K562 (cell line): ENCODE data around the gene CHST7.
A peak's percentile ranks its signal among the peaks of the same experiment; 100 is the strongest.

ENCODE experiments used
- CHD4 ChIP-seq: fragments of 200-600 bp; sonication (generic); IDR thresholded peaks from 3 replicates; pipeline ENCODE4 v1.6.1; 2012; ENCODE audit warnings: low read depth, mild to moderate bottlenecking, mixed read lengths, low read length, inconsistent platforms; ENCODE audit not compliant: insufficient read depth, insufficient replicate concordance, poor library complexity, severe bottlenecking
- ESRRA ChIP-seq: fragments of 450-650 bp; IDR thresholded peaks from 2 replicates; pipeline ENCODE4 v1.6.1; 2014; ENCODE audit warnings: low read depth, mild to moderate bottlenecking, moderate library complexity, borderline replicate concordance
- JUNB ChIP-seq: fragments of 450-650 bp; formaldehyde crosslinking; conservative IDR thresholded peaks from 2 replicates; pipeline ENCODE4 v1.4.0; 2020; ENCODE audit warnings: mild to moderate bottlenecking
- NFIC ChIP-seq: fragments of 450-650 bp; IDR thresholded peaks from 2 replicates; pipeline ENCODE4 v1.6.1; 2017; ENCODE audit warnings: mild to moderate bottlenecking, inconsistent platforms
- POLR2A ChIP-seq: fragments of 450-650 bp; conservative IDR thresholded peaks from 2 replicates; pipeline ENCODE4 v1.6.1; 2016
- SIX5 ChIP-seq, 2 experiments: IDR thresholded peaks; 2 replicates each; pipeline ENCODE4 v1.6.1; 2011; ENCODE audit warnings: low read length in 2 of 2, borderline replicate concordance in 1 of 2, low read depth in 1 of 2, mild to moderate bottlenecking in 1 of 2, moderate library complexity in 1 of 2; ENCODE audit not compliant: insufficient read depth in 1 of 2
- SMC3 ChIP-seq: conservative IDR thresholded peaks from 2 replicates; pipeline ENCODE4 v1.6.1; 2011; ENCODE audit warnings: low read depth, low read length, improper control_type of control experiment; ENCODE audit not compliant: insufficient read depth
- TAF1 ChIP-seq: IDR thresholded peaks from 2 replicates; pipeline ENCODE4 v1.6.1; 2011; ENCODE audit warnings: mild to moderate bottlenecking, low read length, moderate library complexity; ENCODE audit not compliant: insufficient read depth, control insufficient read depth, severe bottlenecking; ENCODE audit errors: extremely low read depth
- TF ChIP-seq, protein P1 (sequence below), 2 experiments: fragments of 450-650 bp in 1 of 2; sonication (generic) in 1 of 2; formaldehyde crosslinking; conservative IDR thresholded peaks; 2 replicates each; pipeline versions ENCODE4 v1.4.0 to v1.8.1; 2020 to 2022; ENCODE audit warnings: mild to moderate bottlenecking in 1 of 2, missing genetic modification reagents in 1 of 2
- TF ChIP-seq, protein P2 (sequence below): fragments of 450-650 bp; conservative IDR thresholded peaks from 2 replicates; pipeline ENCODE4 v1.6.1; 2016; ENCODE audit warnings: missing genetic modification characterization, low read depth, mild to moderate bottlenecking, control low read depth, missing compliant biosample characterization
- TF ChIP-seq, protein P3 (sequence below), 2 experiments: fragments of 450-650 bp; IDR thresholded peaks; 2 replicates each; pipeline ENCODE4 v1.6.1; 2016; ENCODE audit warnings: mild to moderate bottlenecking in 2 of 2, borderline replicate concordance in 1 of 2, low read depth in 1 of 2, moderate library complexity in 1 of 2
- TF ChIP-seq, protein P4 (sequence below): IDR thresholded peaks from 3 replicates; pipeline ENCODE4 v1.6.1; 2011; ENCODE audit warnings: borderline replicate concordance, mild to moderate bottlenecking; ENCODE audit not compliant: insufficient read length, insufficient read depth
- TF ChIP-seq, protein P5 (sequence below): IDR thresholded peaks from 2 replicates; pipeline ENCODE4 v1.6.1; 2012; ENCODE audit warnings: low read depth, low read length, improper control_type of control experiment, borderline replicate concordance
- TF ChIP-seq, protein P6 (sequence below), 2 experiments: fragments of 450-650 bp in 1 of 2; sonication (generic) in 1 of 2; formaldehyde crosslinking in 1 of 2; IDR thresholded peaks in 1 of 2; conservative IDR thresholded peaks in 1 of 2; 2 replicates each; pipeline versions ENCODE4 v1.6.1 to v1.8.1; 2016 to 2023; ENCODE audit warnings: mild to moderate bottlenecking in 2 of 2, moderate library complexity in 2 of 2, inconsistent platforms in 1 of 2, missing genetic modification reagents in 1 of 2

DNA sequence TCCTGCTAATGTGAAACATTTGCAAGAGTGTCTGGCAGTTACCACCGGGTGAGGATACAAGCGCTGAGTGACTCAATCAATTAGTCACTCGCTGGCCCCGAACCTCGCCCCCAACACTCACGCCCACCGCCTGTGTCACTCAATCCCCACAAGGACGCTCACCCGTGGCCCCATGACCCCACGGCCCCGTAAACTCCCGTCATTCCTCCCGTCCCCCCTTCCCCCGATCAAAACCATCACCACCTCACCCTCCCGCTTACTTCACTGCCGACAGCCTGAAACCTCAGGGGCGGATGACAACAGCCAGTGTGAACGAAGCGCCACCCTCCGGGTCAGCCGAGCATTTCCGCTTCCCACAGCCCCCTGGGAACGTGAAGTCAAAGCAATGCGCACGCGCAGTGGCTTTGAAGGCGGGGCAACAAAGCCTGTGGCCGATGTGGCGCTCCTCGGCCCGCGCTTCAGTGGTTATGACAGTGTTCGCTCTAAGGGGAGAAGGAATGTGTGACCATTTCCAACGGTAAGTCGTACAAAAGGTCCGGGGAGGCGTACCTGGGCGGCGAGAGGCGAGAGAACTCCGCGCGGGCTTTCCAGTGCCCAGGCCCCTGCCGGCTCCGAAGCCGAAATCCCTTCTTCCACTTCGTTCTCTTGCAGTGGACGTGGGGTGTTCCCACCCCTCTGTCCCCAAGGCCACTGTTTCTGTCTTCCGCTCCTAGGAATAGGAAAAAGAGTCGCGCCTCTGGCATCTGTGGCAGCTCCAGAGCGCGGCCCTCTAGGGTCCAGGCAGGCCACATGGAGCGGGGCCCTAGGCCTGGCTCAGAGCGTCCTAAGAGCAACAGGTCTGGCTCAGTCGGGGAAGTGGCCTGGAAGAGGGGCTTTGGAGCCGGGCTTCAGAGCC lies 28.2 kb upstream of the CHST7 start, which contains the start of gene ZNF674:
- peak; percentile 84 for TF ChIP-seq POLR2A
- TF ChIP-seq, protein P1, sequence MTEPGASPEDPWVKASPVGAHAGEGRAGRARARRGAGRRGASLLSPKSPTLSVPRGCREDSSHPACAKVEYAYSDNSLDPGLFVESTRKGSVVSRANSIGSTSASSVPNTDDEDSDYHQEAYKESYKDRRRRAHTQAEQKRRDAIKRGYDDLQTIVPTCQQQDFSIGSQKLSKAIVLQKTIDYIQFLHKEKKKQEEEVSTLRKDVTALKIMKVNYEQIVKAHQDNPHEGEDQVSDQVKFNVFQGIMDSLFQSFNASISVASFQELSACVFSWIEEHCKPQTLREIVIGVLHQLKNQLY (CRISPR knock-in tag; conservative IDR thresholded peaks at IDR 0.05) = no peak
- TF ChIP-seq, protein P2, sequence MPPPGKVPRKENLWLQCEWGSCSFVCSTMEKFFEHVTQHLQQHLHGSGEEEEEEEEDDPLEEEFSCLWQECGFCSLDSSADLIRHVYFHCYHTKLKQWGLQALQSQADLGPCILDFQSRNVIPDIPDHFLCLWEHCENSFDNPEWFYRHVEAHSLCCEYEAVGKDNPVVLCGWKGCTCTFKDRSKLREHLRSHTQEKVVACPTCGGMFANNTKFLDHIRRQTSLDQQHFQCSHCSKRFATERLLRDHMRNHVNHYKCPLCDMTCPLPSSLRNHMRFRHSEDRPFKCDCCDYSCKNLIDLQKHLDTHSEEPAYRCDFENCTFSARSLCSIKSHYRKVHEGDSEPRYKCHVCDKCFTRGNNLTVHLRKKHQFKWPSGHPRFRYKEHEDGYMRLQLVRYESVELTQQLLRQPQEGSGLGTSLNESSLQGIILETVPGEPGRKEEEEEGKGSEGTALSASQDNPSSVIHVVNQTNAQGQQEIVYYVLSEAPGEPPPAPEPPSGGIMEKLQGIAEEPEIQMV (tag) = no peak
- TF ChIP-seq, protein P3, sequence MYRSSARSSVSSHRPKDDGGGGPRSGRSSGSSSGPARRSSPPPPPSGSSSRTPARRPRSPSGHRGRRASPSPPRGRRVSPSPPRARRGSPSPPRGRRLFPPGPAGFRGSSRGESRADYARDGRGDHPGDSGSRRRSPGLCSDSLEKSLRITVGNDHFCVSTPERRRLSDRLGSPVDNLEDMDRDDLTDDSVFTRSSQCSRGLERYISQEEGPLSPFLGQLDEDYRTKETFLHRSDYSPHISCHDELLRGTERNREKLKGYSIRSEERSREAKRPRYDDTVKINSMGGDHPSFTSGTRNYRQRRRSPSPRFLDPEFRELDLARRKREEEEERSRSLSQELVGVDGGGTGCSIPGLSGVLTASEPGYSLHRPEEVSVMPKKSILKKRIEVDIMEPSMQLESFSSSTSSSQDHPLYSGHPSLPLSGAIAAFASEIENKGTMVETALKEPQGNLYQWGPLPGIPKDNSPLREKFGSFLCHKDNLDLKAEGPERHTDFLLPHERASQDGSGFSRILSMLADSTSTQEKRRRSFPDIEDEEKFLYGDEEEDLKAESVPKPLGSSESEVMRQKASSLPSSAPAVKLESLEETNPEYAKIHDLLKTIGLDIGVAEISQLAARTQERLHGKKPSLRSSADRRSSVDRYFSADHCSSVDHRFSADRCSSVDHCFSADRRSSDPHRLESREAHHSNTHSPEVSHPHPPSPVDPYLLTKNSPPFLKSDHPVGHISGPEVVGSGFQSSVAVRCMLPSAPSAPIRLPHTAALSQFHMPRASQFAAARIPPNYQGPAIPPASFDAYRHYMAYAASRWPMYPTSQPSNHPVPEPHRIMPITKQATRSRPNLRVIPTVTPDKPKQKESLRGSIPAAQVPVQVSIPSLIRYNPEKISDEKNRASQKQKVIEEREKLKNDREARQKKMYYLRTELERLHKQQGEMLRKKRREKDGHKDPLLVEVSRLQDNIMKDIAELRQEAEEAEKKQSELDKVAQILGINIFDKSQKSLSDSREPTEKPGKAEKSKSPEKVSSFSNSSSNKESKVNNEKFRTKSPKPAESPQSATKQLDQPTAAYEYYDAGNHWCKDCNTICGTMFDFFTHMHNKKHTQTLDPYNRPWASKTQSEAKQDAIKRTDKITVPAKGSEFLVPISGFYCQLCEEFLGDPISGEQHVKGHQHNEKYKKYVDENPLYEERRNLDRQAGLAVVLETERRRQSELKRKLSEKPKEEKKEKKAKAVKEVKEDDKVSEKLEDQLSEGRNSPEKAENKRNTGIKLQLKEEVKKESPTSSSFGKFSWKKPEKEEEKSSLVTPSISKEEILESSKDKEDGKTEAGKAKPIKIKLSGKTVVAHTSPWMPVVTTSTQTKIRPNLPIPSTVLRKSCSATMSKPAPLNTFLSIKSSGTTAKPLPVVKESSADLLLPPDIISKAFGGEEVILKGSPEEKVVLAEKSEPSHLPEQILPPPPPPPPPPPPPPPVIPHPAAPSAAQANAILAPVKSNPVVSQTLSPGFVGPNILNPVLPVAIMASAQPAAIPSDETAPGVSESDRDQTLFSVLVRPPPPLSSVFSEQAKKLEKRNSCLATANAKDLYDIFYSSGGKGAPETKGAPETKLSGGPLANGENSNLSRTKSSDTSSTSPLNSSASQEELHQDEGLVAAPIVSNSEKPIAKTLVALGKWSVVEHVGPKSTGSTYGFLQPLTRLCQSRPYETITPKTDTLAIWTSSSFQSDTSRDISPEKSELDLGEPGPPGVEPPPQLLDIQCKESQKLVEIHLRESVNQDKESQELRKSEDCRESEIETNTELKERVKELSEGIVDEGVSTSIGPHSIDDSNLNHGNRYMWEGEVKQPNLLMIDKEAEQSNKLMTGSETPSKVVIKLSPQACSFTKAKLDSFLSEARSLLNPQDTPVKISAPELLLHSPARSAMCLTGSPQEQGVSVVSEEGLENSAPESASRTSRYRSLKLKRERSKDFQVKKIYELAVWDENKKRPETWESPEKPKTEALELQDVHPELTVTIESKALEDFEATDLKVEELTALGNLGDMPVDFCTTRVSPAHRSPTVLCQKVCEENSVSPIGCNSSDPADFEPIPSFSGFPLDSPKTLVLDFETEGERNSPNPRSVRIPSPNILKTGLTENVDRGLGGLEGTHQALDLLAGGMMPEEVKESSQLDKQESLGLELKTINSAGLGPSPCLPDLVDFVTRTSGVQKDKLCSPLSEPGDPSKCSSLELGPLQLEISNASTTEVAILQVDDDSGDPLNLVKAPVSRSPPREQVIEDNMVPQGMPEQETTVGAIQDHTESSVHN (IDR thresholded peaks at IDR 0.05; ENCODE audit: borderline replicate concordance in 1 of 2, low read depth in 1 of 2) = no peak
- TF ChIP-seq, protein P4, sequence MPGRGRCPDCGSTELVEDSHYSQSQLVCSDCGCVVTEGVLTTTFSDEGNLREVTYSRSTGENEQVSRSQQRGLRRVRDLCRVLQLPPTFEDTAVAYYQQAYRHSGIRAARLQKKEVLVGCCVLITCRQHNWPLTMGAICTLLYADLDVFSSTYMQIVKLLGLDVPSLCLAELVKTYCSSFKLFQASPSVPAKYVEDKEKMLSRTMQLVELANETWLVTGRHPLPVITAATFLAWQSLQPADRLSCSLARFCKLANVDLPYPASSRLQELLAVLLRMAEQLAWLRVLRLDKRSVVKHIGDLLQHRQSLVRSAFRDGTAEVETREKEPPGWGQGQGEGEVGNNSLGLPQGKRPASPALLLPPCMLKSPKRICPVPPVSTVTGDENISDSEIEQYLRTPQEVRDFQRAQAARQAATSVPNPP = no peak
- TF ChIP-seq SMC3 = no peak
- no peak for TF ChIP-seq CHD4
- no peak for TF ChIP-seq SIX5 (IDR thresholded peaks at IDR 0.05; ENCODE audit: borderline replicate concordance in 1 of 2, insufficient read depth in 1 of 2, low read depth in 1 of 2, low read length in 2 of 2)
- TF ChIP-seq NFIC = no peak
- TF ChIP-seq ESRRA = peak; percentile 42; the same call in 1 of the 2 replicates
- TF ChIP-seq, protein P5, sequence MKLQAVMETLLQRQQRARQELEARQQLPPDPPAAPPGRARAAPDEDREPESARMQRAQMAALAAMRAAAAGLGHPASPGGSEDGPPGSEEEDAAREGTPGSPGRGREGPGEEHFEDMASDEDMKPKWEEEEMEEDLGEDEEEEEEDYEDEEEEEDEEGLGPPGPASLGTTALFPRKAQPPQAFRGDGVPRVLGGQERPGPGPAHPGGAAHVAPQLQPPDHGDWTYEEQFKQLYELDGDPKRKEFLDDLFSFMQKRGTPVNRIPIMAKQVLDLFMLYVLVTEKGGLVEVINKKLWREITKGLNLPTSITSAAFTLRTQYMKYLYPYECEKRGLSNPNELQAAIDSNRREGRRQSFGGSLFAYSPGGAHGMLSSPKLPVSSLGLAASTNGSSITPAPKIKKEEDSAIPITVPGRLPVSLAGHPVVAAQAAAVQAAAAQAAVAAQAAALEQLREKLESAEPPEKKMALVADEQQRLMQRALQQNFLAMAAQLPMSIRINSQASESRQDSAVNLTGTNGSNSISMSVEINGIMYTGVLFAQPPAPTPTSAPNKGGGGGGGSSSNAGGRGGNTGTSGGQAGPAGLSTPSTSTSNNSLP = no peak
- peak; percentile 70 for TF ChIP-seq TAF1
- no peak for TF ChIP-seq JUNB (CRISPR knock-in tag)
- TF ChIP-seq, protein P6, sequence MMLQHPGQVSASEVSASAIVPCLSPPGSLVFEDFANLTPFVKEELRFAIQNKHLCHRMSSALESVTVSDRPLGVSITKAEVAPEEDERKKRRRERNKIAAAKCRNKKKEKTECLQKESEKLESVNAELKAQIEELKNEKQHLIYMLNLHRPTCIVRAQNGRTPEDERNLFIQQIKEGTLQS (IDR thresholded peaks at IDR 0.05) = peak; percentile 83
- TF ChIP-seq, protein P6 (CRISPR knock-in tag; conservative IDR thresholded peaks at IDR 0.05) = no peak
